ENCODE measurements around the gene DYSF. TPM values are rescaled to one million over a fixed set of nuclear protein-coding genes. Genes with fewer than 3 reads are reported as not detected.

Gene DYSF
- total and polyA plus RNA-seq, 2 donors (not counting 3 experiments of a cell fraction or from before 2014, with no cell fraction given), result 50.9 to 152 TPM

GRCh38 chr2:71546777-71547281 lies 93.5 kb downstream of the DYSF start:
- H3K36me3 ChIP-seq (ENCODE audit: control insufficient read depth in 2 of 2, extremely low read depth in 1 of 2, insufficient read depth in 2 of 2, low read length in 2 of 2), result peaks cover 0 to 4% of the 10 kb centered on the region in 2 experiments
- no peaks in the 10 kb centered on the region for H3K9me1 ChIP-seq (replicated peaks; ENCODE audit: control insufficient read depth, extremely low read depth, insufficient read depth, low read length)
- DNase-seq (ENCODE audit: low read depth, low spot score) (no peak), FAIRE-seq (no peak)
- dilution Hi-C loops (cut with MboI; ENCODE audit: extremely low pct_ligation_motif_present, low sequenced_read_pairs), result no loop called here
- peaks cover 11% of the 10 kb centered on the region for H3K4me1 ChIP-seq (ENCODE audit: control insufficient read depth, extremely low read depth, insufficient read depth, low read length)
- intact Hi-C loops (cut with micrococcal nuclease), result loop anchor here (5.0 to 10.0 kb wide), 3 partner anchors 450 to 1198 kb away; no protein-coding TSS in a partner anchor
- ChIA-PET POLR2A (no interaction called here), CTCF (interaction anchor here (0.7 to 4.1 kb wide), 8 partner anchors 8 to 604 kb away, joined by 3 to 33 read pairs (median 5); no protein-coding TSS in a partner anchor)
- no peaks in the 10 kb centered on the region for H3K27me3 ChIP-seq (ENCODE audit: control insufficient read depth in 2 of 2, insufficient read depth in 2 of 2, low read length in 2 of 2)
- no peak overlapping the region for H3K9ac ChIP-seq (replicated peaks; ENCODE audit: extremely low read depth, insufficient read depth, low read length)
- BruUV-seq (replicated peaks), result no TSS peak
- H3K4me3 ChIP-seq (replicated peaks in 1 of 3; ENCODE audit: insufficient read depth in 1 of 3, low read depth in 1 of 3, low read length in 3 of 3), result no peak overlapping the region
- no peak for TF ChIP-seq CTCF (IDR thresholded peaks at IDR 0.05; ENCODE audit: extremely low read depth in 1 of 2, insufficient read depth in 1 of 2, low read depth in 1 of 2, low read length in 2 of 2)
- no peak for TF ChIP-seq FOS (IDR thresholded peaks at IDR 0.05; ENCODE audit: borderline replicate concordance, insufficient read depth, low read length)
- no peak for TF ChIP-seq EZH2 (IDR thresholded peaks at IDR 0.05; ENCODE audit: borderline replicate concordance, low read depth, low read length, severe bottlenecking)
- H3K4me2 ChIP-seq (ENCODE audit: insufficient read depth, low read length), result no peak overlapping the region
- no peak overlapping the region for H3K27ac ChIP-seq (ENCODE audit: insufficient read depth, low read depth, low read length)
- no peaks in the 10 kb centered on the region for H4K20me1 ChIP-seq (replicated peaks; ENCODE audit: control insufficient read depth, extremely low read depth, insufficient read depth, low read length)
- H2AFZ ChIP-seq (ENCODE audit: low read depth, low read length), result no peak overlapping the region
- no peaks in the 10 kb centered on the region for H3K79me2 ChIP-seq (ENCODE audit: control insufficient read depth, insufficient read depth, low read length)
- no peaks in the 10 kb centered on the region for H3K9me3 ChIP-seq (replicated peaks; ENCODE audit: control insufficient read depth, insufficient read depth, low read length)

DNA sequence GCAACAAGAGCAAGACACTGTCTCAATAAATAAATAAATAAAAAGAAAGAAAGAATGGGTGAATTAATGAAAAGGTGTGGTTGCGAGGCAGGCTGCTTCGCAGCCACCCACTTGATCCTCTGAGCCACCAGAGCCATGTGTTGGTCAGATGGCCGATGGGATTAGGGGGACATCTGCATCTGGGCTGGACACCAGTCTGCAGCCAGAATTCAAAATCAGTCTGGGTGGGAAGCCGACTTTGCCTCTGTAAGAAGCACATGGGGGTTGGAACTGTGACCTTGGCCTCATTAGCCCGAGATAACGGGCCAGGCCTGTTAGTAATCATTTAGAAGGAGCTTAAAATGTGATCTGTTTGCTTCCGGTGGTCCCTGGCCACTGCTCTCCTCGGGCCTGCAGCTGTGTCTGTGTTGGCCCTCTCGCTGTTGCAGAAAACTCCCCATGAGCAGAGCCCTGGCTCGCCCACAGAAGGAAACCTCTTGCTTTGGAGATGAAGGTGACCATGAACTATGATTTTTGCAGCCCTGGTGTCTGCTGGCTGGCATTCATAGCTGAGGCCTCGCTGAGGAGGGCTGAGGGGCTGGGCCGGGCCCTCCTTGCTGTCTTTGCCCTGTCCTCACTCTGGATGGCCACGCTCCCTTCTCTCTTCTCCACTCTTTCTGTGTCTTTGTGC lies 94.4 kb downstream of the DYSF start:
- no peak overlapping the region for H3K9ac ChIP-seq (replicated peaks; ENCODE audit: extremely low read depth, insufficient read depth, low read length)

More for the DNA sequence above, 94.4 kb downstream of the DYSF start:
- H3K4me2 ChIP-seq (ENCODE audit: insufficient read depth, low read length), result no peak overlapping the region
- no peak for DNase-seq (ENCODE audit: low read depth, low spot score)
- dilution Hi-C loops (cut with MboI; ENCODE audit: extremely low pct_ligation_motif_present, low sequenced_read_pairs), result no loop called here
- no peaks in the 10 kb centered on the region for H4K20me1 ChIP-seq (replicated peaks; ENCODE audit: control insufficient read depth, extremely low read depth, insufficient read depth, low read length)
- TF ChIP-seq EZH2 (IDR thresholded peaks at IDR 0.05; ENCODE audit: borderline replicate concordance, low read depth, low read length, severe bottlenecking) (no peak), POLR2AphosphoS5 (IDR thresholded peaks at IDR 0.05; ENCODE audit: insufficient read depth, low read depth, low read length) (no peak), CTCF (IDR thresholded peaks at IDR 0.05; ENCODE audit: extremely low read depth in 1 of 2, insufficient read depth in 1 of 2, low read depth in 1 of 2, low read length in 2 of 2) (no peak)
- peaks cover 11% of the 10 kb centered on the region for H3K4me1 ChIP-seq (ENCODE audit: control insufficient read depth, extremely low read depth, insufficient read depth, low read length)
- H2AFZ ChIP-seq (ENCODE audit: low read depth, low read length), result no peak overlapping the region
- H3K79me2 ChIP-seq (ENCODE audit: control insufficient read depth, insufficient read depth, low read length), result no peaks in the 10 kb centered on the region
- H3K36me3 ChIP-seq (ENCODE audit: control insufficient read depth in 2 of 2, extremely low read depth in 1 of 2, insufficient read depth in 2 of 2, low read length in 2 of 2), result peaks cover 0 to 8% of the 10 kb centered on the region in 2 experiments
- H3K4me3 ChIP-seq (replicated peaks in 1 of 3; ENCODE audit: insufficient read depth in 1 of 3, low read depth in 1 of 3, low read length in 3 of 3), result no peak overlapping the region
- FAIRE-seq, result no peak
- intact Hi-C loops (cut with micrococcal nuclease), result loop anchor here (1.0 to 10.0 kb wide), 5 partner anchors 57 to 1197 kb away; no protein-coding TSS in a partner anchor
- ChIA-PET POLR2A (no interaction called here), CTCF (interaction anchor here (0.7 to 4.1 kb wide), 3 partner anchors 248 to 603 kb away, joined by 3 to 33 read pairs (median 6); no protein-coding TSS in a partner anchor)
- no peaks in the 10 kb centered on the region for H3K9me1 ChIP-seq (replicated peaks; ENCODE audit: control insufficient read depth, extremely low read depth, insufficient read depth, low read length)
- no peaks in the 10 kb centered on the region for H3K9me3 ChIP-seq (replicated peaks; ENCODE audit: control insufficient read depth, insufficient read depth, low read length)
- BruUV-seq (replicated peaks), result no TSS peak
- no peak overlapping the region for H3K27ac ChIP-seq (ENCODE audit: insufficient read depth, low read depth, low read length)
- H3K27me3 ChIP-seq (ENCODE audit: control insufficient read depth in 2 of 2, insufficient read depth in 2 of 2, low read length in 2 of 2), result no peaks in the 10 kb centered on the region

Measured in endothelial cell of umbilical vein (primary cell).